ENCODE data around the gene AFG3L2. TPM values are rescaled to one million over a fixed set of nuclear protein-coding genes. Genes with fewer than 3 reads are reported as not detected.

Gene AFG3L2
- total and polyA plus RNA-seq, 4 donors, result 22.5 to 55.4 (median 27.6) TPM

DNA sequence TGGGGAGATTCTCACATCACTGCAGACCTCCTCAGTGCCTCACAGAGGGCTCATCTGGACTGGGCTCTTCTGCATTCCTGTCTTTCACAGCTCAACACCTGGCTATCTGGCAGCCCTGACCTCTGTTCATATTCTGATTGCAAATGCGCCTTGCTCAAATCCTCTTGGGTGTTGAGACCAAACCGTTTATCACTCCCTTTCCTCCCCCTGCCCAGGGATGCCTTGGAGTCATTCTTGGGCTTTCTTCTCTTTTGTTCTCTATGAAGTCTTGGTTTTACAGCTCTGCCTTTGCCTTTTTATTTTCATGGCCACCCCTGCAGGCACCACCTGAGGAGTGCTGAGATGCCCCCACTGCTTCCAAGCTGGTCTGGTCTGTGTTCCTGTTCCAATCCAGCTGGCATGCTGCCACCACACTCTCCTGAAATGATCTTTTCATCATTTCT is 42.6 kb downstream of the AFG3L2 start:
- WGBS, result 84% methylated on average over 2 of the region's 2 CpGs
- TF ChIP-seq ATF3 (IDR thresholded peaks at IDR 0.05), result no peak
- TF ChIP-seq REST (IDR thresholded peaks at IDR 0.05), result no peak
- TF ChIP-seq SP1 (IDR thresholded peaks at IDR 0.05), result no peak
- TF ChIP-seq JUND (IDR thresholded peaks at IDR 0.05), result no peak
- TF ChIP-seq FOXA1 (IDR thresholded peaks at IDR 0.05), result no peak
- TF ChIP-seq, protein P1, sequence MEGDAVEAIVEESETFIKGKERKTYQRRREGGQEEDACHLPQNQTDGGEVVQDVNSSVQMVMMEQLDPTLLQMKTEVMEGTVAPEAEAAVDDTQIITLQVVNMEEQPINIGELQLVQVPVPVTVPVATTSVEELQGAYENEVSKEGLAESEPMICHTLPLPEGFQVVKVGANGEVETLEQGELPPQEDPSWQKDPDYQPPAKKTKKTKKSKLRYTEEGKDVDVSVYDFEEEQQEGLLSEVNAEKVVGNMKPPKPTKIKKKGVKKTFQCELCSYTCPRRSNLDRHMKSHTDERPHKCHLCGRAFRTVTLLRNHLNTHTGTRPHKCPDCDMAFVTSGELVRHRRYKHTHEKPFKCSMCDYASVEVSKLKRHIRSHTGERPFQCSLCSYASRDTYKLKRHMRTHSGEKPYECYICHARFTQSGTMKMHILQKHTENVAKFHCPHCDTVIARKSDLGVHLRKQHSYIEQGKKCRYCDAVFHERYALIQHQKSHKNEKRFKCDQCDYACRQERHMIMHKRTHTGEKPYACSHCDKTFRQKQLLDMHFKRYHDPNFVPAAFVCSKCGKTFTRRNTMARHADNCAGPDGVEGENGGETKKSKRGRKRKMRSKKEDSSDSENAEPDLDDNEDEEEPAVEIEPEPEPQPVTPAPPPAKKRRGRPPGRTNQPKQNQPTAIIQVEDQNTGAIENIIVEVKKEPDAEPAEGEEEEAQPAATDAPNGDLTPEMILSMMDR (IDR thresholded peaks at IDR 0.05; ENCODE audit: low read depth, low read length, missing input control), result no peak
- TF ChIP-seq FOXA2 (IDR thresholded peaks at IDR 0.05), result no peak
- TF ChIP-seq EGR1 (IDR thresholded peaks at IDR 0.05; ENCODE audit: low read depth in 2 of 2), result no peak
- no peak for TF ChIP-seq ZBTB33 (IDR thresholded peaks at IDR 0.05)
- no peak for TF ChIP-seq HNF4G (IDR thresholded peaks at IDR 0.05)
- no peak for TF ChIP-seq RXRA (IDR thresholded peaks at IDR 0.05)
- no peak for DNase-seq (ENCODE audit: low spot score)
- Histone ChIP-seq H3K27me3 (ENCODE audit: control insufficient read depth in 4 of 4, insufficient read depth in 4 of 4, low read length in 3 of 4) (no peaks in the 10 kb centered on the region), H3K27ac (ENCODE audit: low read depth in 1 of 2, low read length in 2 of 2) (no peak overlapping the region), H3K4me1 (ENCODE audit: control insufficient read depth in 4 of 4, insufficient read depth in 4 of 4, low read length in 3 of 4) (no peaks in the 10 kb centered on the region), H3K36me3 (ENCODE audit: control insufficient read depth in 4 of 4, insufficient read depth in 3 of 4, low read depth in 1 of 4, low read length in 3 of 4) (peaks cover 9 to 36% (median 24%) of the 10 kb centered on the region in 4 donors), H3K9me3 (ENCODE audit: control insufficient read depth in 4 of 4, low read length in 3 of 4) (no peaks in the 10 kb centered on the region), H3K4me3 (ENCODE audit: low read depth in 1 of 3, low read length in 3 of 3) (no peak overlapping the region), H3K9ac (ENCODE audit: low read depth in 1 of 2, low read length in 2 of 2) (no peak overlapping the region)

GRCh38 chr18:12333506-12334290 is 43.3 kb downstream of the AFG3L2 start:
- H3K36me3 ChIP-seq (ENCODE audit: control insufficient read depth in 4 of 4, insufficient read depth in 3 of 4, low read depth in 1 of 4, low read length in 3 of 4), result peaks cover 14 to 41% (median 27%) of the 10 kb centered on the region in 4 donors
- TF ChIP-seq FOXA1 (IDR thresholded peaks at IDR 0.05) (no peak), RXRA (IDR thresholded peaks at IDR 0.05) (no peak), TAF1 (conservative IDR thresholded peaks at IDR 0.05) (no peak), ZBTB33 (IDR thresholded peaks at IDR 0.05) (no peak), HNF4G (IDR thresholded peaks at IDR 0.05) (no peak), FOXA2 (IDR thresholded peaks at IDR 0.05) (no peak), SP1 (IDR thresholded peaks at IDR 0.05) (no peak)
- TF ChIP-seq, protein P2, sequence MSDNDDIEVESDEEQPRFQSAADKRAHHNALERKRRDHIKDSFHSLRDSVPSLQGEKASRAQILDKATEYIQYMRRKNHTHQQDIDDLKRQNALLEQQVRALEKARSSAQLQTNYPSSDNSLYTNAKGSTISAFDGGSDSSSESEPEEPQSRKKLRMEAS (IDR thresholded peaks at IDR 0.05), result no peak
- no peaks in the 10 kb centered on the region for H3K27me3 ChIP-seq (ENCODE audit: control insufficient read depth in 4 of 4, insufficient read depth in 4 of 4, low read length in 3 of 4)
- no peak overlapping the region for H3K27ac ChIP-seq (ENCODE audit: low read depth in 1 of 2, low read length in 2 of 2)
- no peak overlapping the region for H3K9ac ChIP-seq (ENCODE audit: low read depth in 1 of 2, low read length in 2 of 2)
- H3K4me3 ChIP-seq (ENCODE audit: low read depth in 1 of 3, low read length in 3 of 3), result no peak overlapping the region
- no peak for DNase-seq (ENCODE audit: low spot score)
- 91% methylated on average over 10 of the region's 10 CpGs for WGBS
- H3K4me1 ChIP-seq (ENCODE audit: control insufficient read depth in 4 of 4, insufficient read depth in 4 of 4, low read length in 3 of 4), result no peaks in the 10 kb centered on the region
- no peaks in the 10 kb centered on the region for H3K9me3 ChIP-seq (ENCODE audit: control insufficient read depth in 4 of 4, low read length in 3 of 4)
